T follicular helper cell (primary cell): ENCODE data around the gene TMEM143.
"Not testable (repeated sequence)": the region's sequence is repeated elsewhere in the genome, so short reads cannot be mapped to it uniquely, and the experiment has no call there.

Source experiments
- DNase-seq: peaks from one replicate; pipeline ENCODE4 v3.0.0-alpha.2; 2020; ENCODE audit warnings: low read depth
- total RNA-seq, 2 experiments: gene quantifications; one replicate each; lab custom pipeline; 2026; lab: John Stamatoyannopoulos, UW

TMEM143 gene
- 1.1 to 9.2 reads per million in 2 experiments for total RNA-seq

- DNase-seq: peak; percentile 97
Measured at GRCh38 chr19:48363810-48364597, at the start of gene TMEM143, which contains the start of gene SYNGR4. Gene TMEM143, minus strand, starts transcription at chr19:48363940. Its CDS starts 20 bp downstream, at chr19:48363920. Gene SYNGR4, plus strand, starts transcription at chr19:48364367. Its CDS starts 1,476 bp downstream, at chr19:48365843.

DNA sequence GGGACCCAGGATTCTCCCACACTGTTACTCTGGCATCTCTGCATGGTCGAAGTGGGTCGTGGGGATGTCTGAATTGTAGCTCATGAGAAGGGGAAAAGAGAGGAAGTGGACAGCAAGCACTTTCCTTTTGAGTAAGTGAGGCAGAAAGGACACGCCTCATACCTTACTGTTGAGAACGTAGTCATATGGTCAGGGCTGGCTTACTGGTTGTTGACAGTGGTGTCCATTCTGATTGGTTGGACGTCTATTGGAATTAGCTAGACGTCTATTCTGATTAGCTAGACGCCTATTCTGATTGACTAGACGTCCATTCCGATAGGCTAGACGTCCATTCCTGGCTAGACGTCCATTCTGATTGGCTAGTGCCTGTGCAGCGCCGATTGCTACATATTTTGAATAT, 42.1 kb upstream of the TMEM143 start:
- DNase-seq: no peak

DNA sequence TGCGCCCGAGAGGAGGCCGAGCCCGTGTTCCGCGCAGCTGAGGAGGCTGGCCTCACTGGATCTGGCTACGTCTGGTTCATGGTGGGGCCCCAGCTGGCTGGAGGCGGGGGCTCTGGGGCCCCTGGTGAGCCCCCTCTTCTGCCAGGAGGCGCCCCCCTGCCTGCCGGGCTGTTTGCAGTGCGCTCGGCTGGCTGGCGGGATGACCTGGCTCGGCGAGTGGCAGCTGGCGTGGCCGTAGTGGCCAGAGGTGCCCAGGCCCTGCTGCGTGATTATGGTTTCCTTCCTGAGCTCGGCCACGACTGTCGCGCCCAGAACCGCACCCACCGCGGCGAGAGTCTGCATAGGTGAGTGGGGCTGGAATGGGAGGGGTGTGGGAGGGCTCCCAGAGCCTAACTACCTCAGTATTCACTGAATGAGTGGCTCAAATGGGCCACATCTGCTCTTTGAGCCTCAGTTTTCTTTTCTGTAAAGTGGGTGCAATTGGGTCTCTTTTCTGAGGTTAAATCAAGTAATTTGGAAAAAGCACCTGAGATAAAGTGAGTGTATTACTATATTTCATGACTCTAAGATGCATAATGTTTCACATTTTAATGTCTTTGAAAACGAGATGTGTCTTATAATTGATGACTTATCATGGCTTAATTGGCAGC, 41.4 kb upstream of the TMEM143 start:
- DNase-seq: no peak

- no peak for DNase-seq
Measured at GRCh38 chr19:48403606-48404005, 39.9 kb upstream of the TMEM143 start.

DNA sequence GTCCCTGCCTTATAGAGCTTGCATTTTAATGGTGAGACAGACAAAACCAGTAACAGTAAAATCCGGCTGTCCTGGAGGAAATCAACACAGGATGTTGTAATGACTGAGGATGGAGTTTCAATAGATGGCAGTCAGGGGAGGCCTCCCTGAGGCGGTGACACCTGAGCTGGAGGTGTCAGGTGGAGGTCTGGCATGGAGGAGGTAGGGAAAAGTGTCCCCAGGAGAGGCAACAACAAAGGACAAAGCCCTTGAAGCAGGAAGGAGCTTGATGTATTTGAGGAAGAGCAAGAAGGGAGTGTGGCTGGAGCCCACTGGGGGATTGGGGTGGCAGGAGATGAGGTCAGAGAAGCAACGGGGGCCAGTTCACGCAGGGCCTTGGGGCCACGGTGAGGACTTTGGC, 37.5 kb upstream of the TMEM143 start:
- DNase-seq: no peak

GRCh38 chr19:48400018-48400742, 36.4 kb upstream of the TMEM143 start:
- DNase-seq: no peak

GRCh38 chr19:48398375-48399235, 34.9 kb upstream of the TMEM143 start:
- DNase-seq: peak; percentile 74

DNA sequence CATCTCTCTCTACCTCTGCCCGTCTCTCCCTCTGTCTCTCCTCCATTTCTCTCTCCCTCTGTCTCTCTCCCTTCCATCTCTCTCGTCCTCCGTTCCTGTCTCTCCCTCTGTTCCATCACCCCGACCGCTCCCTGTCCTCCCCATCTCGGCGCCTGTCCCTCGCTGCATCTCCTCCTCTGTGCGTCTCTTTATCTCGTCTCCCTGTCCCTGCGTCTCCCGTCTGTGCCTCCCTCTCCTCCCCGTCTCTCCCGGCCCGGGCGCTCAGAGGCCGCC, 34.3 kb upstream of the TMEM143 start:
- no peak for DNase-seq

- DNase-seq: no peak
Measured at GRCh38 chr19:48397263-48398101, 33.7 kb upstream of the TMEM143 start.

DNA sequence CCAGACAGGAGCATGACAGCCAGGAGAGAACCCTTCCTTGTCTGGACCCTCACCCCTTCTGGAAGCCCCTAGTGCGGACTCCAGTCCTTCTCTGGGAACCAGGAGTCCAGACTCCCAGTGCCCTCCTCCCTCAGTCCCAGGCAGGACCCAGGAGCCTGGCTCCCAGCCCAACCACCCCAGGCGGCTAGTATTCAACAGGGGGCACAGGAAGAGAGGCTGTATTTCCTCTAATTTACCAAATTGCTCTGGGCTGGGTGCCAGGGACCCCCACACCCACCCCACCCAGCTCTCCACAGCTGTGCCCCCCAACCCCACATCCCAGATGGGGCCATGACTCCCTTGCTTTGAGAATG, 33.1 kb upstream of the TMEM143 start:
- DNase-seq: no peak

DNA sequence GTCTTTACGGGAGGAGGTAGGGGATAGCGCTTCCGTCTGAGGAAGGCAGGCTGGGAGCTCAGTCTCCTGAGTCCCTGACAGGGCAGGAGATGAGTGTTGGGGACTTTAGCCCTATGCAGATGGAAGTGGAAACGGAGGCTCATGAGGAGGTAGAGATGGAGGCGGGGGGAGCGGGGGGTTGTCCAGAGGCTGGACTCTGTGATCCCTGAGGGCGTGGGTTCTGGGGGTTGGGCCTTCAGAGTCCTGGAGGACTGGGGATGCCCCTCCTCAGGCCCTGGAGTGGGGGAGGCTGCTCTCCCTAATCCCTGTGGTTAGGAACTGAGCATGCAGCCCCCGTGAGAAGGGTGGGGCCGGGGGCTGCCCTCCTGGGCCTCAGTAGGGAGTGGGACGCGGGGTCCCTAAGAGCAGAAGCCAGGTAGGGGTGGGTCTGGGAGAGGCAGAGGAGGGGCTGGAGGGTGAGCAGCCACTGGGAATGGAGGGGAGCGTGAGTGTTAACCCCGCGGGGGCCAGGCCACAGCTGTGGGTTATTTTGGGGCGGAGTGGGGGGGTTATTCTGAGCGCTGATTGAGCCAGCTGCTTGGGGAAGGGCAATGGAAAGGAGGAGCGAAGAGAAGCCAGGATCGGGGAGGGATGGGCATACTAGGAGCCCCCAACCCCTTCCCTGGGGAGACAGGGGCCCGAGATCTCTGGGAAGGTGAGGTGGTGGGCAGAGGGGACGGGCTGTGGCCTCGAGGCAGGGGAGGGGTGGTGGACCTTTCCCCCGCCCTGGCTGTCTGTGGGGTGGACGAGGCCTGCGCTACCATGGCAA, 32.5 kb upstream of the TMEM143 start:
- no peak for DNase-seq

DNA sequence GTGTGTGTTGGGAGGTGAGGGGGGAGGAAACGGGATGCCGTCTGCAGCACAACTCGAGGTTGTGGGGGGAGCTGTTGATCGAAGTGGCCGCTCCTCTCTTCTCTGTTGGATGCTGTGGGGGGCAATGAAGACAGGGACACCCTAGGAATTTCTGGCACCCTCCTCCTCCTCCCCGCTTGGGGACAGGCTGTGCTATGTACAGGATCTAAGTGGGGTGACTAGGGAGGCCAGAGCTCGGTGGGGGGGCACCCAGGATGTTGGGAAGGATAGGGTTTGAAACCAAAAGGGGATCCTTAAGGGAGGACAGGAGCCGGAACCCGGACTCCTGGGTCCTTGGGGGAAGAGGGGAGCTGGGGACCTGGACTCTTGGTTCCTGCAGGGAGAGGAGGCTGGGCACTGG, 31.8 kb upstream of the TMEM143 start:
- DNase-seq: no peak

- no peak for DNase-seq
Measured at GRCh38 chr19:48395170-48395455, 31.4 kb upstream of the TMEM143 start.

- no peak for DNase-seq
Measured at GRCh38 chr19:48394331-48395169, 30.8 kb upstream of the TMEM143 start.

- DNase-seq: no peak
Measured at GRCh38 chr19:48393559-48394330, 30.0 kb upstream of the TMEM143 start, which contains the start of gene GRIN2D. Gene GRIN2D, plus strand, starts transcription at chr19:48393668. Its CDS starts 4,725 bp downstream, at chr19:48398393.

GRCh38 chr19:48392860-48393558, 29.3 kb upstream of the TMEM143 start:
- DNase-seq: no peak

DNA sequence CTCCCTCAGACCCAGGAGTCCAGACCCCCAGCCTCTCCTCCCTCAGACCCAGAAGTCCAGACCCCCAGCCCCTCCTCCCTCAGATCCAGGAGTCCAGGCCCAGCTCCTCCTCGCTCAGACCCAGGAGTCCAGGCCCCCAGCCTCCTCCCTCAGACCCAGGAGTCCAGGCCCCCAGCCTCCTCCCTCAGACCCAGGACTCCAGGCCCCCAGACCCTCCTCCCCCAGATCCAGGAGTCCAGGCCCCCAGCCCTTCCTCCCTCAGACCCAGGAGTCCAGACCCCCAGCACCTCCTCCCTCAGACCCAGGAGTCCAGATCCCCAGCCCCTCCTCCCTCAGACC, 28.2 kb upstream of the TMEM143 start:
- not testable (repeated sequence) for DNase-seq
